Testis (tissue), 3 donors: ENCODE results near the gene EIF1B. TPM values are rescaled to one million over a fixed set of nuclear protein-coding genes. Genes with fewer than 3 reads are reported as not detected.

Experiments used
- DNase-seq: peaks from one replicate; pipeline ENCODE4 v3.0.0-alpha.2; 2019
- H3K27ac ChIP-seq, 2 donors: fragments of 200-600 bp; sonication (generic); one replicate each; pipeline ENCODE4 v1.5.1; 2019
- H3K27me3 ChIP-seq: fragments of 200-600 bp; sonication (generic); one replicate; pipeline ENCODE4 v1.5.1; 2019
- H3K36me3 ChIP-seq: fragments of 200-600 bp; sonication (generic); one replicate; pipeline ENCODE4 v1.5.1; 2017; ENCODE audit warnings: low read depth; ENCODE audit errors: missing control alignments
- H3K4me1 ChIP-seq: fragments of 200-600 bp; sonication (generic); one replicate; pipeline ENCODE4 v1.5.1; 2019
- H3K4me3 ChIP-seq, 2 donors: fragments of 200-600 bp; sonication (generic); one replicate each; pipeline ENCODE4 v1.5.1; 2017 to 2019
- H3K9me3 ChIP-seq: fragments of 200-600 bp; sonication (generic); one replicate; pipeline ENCODE4 v1.5.1; 2017
- POLR2A ChIP-seq: fragments of 450-650 bp; IDR thresholded peaks from one replicate; pipeline ENCODE4 v1.6.1; 2017; ENCODE audit warnings: antibody characterized with exemption, mild to moderate bottlenecking, moderate library complexity
- WGBS, 2 donors: methylation state at CpG; one replicate each; pipeline ENCODE4 v1.1.5; 2018; 5-methylcytosine and 5-hydroxymethylcytosine counted together
- intact Hi-C: fragments of 100-400 bp; cut with DNase I; formaldehyde crosslinking; loops from one replicate; pipeline ENCODE4 v1.15.1; 2023; ENCODE audit warnings: low total_unique reads
- polyA plus RNA-seq: library from polyadenylated mRNA; stranded (reverse); fragments of 350-450 nt; fragmentation: Illumina TruSeq; extraction: RNeasy Lipid Tissue Mini Kit (QIAGEN cat#74804); gene quantifications from one replicate; pipeline ENCODE4 v1.2.3, GENCODE V29; 2014; ENCODE audit warnings: low read depth, low replicate concordance; ENCODE audit not compliant: insufficient read depth
- total RNA-seq, 2 donors: library from RNA; depleted of rRNA; stranded (reverse); fragments of >200 nt; gene quantifications; one replicate each; pipeline ENCODE4 v1.2.3, GENCODE V29; 2016
- TF ChIP-seq, protein P1 (sequence below), 3 experiments: fragments of 450-650 bp in 2 of 3; fragments of 200-600 bp in 1 of 3; sonication (generic) in 1 of 3; IDR thresholded peaks; one replicate each; pipeline ENCODE4 v1.5.1; 2016 to 2019; ENCODE audit warnings: antibody characterized with exemption in 3 of 3, mild to moderate bottlenecking in 2 of 3, moderate library complexity in 1 of 3

EIF1B gene
- total and polyA plus RNA-seq, 3 donors from 2014 or later, result 28.6 to 165 (median 49.6) TPM

DNA sequence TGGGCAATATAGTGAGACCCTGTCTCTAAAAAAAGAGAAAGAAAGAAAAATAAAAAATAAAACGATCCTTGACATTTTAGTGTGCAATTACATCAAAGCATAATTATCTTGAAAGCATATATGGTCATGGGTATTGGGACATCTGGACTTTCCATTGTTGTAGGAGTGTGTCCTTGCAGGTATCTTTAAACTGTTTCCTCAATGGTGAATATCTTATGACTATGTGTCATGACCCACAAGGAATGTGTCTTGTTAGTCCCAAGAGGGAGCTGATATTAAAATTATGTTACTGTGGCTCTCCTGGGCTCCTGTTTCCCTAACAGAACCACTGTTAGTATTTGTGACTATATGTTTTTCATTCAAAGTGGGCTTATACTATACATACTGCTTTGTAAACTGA is 26.6 kb downstream of the EIF1B start:
- intact Hi-C loops, result no loop called here
- Histone ChIP-seq H3K27me3 (no peaks in the 10 kb centered on the region), H3K4me1 (no peaks in the 10 kb centered on the region), H3K4me3 (no peak overlapping the region), H3K9me3 (no peaks in the 10 kb centered on the region), H3K27ac (no peak overlapping the region), H3K36me3 (no peaks in the 10 kb centered on the region)
- no peak for TF ChIP-seq POLR2A
- TF ChIP-seq, protein P1, sequence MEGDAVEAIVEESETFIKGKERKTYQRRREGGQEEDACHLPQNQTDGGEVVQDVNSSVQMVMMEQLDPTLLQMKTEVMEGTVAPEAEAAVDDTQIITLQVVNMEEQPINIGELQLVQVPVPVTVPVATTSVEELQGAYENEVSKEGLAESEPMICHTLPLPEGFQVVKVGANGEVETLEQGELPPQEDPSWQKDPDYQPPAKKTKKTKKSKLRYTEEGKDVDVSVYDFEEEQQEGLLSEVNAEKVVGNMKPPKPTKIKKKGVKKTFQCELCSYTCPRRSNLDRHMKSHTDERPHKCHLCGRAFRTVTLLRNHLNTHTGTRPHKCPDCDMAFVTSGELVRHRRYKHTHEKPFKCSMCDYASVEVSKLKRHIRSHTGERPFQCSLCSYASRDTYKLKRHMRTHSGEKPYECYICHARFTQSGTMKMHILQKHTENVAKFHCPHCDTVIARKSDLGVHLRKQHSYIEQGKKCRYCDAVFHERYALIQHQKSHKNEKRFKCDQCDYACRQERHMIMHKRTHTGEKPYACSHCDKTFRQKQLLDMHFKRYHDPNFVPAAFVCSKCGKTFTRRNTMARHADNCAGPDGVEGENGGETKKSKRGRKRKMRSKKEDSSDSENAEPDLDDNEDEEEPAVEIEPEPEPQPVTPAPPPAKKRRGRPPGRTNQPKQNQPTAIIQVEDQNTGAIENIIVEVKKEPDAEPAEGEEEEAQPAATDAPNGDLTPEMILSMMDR (IDR thresholded peaks at IDR 0.05), result no peak
- whole genome bisulfite sequencing, 2 donors, result 70 to 79% methylated on average over 1 of the region's 1 CpG
- no peak for DNase-seq

DNA sequence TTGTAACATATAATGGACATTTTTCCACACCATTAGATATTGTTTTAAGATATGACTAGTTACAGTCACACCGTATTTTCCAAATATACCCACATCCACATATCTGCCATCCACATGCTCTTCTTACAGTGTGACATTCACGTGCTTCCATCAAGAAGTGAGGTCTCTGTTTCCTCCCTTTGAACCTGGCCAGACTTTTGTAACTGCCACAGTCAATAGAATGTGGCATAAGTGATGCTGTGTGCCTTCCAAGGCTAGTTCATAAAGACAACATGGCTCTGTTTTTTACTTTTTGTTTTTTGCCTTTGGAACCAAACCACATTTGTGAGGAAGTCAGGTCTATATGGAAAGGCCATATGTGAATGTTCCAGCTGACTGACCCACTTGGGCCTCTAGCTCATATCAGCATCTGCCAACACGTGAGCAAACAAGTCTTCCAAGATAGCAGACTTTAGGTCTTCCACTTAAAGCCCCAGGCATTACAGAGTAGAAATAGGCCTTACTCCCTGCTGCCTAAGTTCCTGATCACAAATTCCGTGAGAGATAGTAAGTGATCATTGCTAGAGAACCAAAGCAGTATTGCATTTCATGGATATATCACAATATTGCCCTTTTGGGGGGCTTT is 27.1 kb downstream of the EIF1B start:
- Histone ChIP-seq H3K36me3 (no peaks in the 10 kb centered on the region), H3K9me3 (no peaks in the 10 kb centered on the region), H3K4me1 (no peaks in the 10 kb centered on the region), H3K27ac (no peak overlapping the region), H3K27me3 (no peaks in the 10 kb centered on the region), H3K4me3 (no peak overlapping the region)
- intact Hi-C loops, result no loop called here
- 83 to 90% methylated on average over 4 of the region's 4 CpGs for WGBS, 2 donors
- TF ChIP-seq, protein P1 (IDR thresholded peaks at IDR 0.05), result no peak
- DNase-seq, result no peak

DNA sequence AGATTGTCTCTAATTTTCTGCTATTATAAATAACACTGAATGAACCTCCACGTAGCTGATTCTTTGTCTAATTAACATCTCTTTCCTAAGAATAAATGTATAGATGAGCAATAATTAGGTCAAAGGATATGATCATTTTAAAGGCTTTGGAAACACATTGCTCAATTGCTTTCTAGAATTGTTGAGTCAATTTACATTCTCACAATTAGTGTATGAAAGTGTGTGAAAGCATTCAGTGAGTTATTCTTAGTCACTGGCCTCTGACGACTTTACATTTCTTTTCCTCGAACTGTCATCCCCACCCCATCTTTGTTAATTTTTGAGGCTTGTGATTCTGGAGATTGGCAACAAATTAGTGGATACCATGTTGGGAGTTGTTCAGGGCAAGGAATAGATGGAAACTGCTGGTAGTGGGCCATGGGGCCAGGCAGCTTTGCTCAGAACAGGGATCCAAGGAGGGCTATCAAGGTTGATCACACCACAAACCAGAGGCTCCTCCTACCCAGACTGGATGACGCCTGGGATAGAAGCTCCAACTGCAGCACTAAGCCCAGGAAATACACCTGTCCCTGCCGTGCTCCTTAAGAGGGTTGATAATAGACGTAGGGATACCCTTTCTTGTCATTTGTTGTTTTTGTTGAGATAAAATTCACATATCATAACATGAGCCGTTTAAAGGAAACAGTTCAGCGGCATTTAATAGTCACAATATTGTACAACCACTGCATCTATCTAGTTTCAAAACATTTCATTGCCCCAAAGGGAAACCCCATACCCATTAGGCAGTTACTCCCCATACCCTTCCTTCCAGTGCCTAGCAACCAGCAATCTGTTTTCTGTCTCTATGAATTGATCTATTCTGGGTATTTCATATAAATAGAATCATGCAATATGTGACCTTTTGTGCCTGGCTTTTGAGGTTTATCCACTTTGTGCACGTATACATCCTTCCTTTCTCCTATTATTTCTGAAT is 27.9 kb downstream of the EIF1B start:
- no peaks in the 10 kb centered on the region for H3K36me3 ChIP-seq
- intact Hi-C loops, result no loop called here
- H3K27ac ChIP-seq, result no peak overlapping the region
- H3K4me1 ChIP-seq, result no peaks in the 10 kb centered on the region
- TF ChIP-seq POLR2A, result no peak
- TF ChIP-seq, protein P1 (IDR thresholded peaks at IDR 0.05), result no peak
- no peak overlapping the region for H3K4me3 ChIP-seq
- no peaks in the 10 kb centered on the region for H3K27me3 ChIP-seq
- H3K9me3 ChIP-seq, result no peaks in the 10 kb centered on the region
- DNase-seq, result no peak
- WGBS, 2 donors, result 82 to 84% methylated on average over 9 of the region's 9 CpGs

DNA sequence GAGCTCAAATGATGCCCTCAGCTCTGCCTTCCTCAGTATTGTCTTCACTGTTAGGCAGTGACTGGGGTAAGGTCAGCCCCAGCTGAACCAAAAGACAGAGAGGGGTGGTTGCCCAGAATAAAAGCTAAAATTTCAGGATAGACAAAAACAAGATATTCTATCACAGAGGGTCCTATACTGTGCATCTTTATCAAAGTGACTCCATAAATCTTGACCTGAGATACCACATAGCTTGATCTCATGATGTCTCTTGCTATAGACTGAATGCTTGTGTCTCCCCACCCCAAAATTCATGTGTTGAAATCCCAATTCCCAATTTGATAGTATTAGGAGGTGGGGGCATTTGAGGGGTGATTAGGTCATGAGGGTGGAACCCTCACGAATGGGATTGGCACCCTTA is 30.4 kb downstream of the EIF1B start:
- Histone ChIP-seq H3K4me3 (no peak overlapping the region), H3K9me3 (no peaks in the 10 kb centered on the region), H3K4me1 (no peaks in the 10 kb centered on the region), H3K27me3 (no peaks in the 10 kb centered on the region), H3K27ac (no peak overlapping the region), H3K36me3 (no peaks in the 10 kb centered on the region)
- intact Hi-C loops, result no loop called here
- TF ChIP-seq, protein P1 (IDR thresholded peaks at IDR 0.05), result no peak
- TF ChIP-seq POLR2A, result no peak
- WGBS, 2 donors, result 55 to 90% methylated on average over 1 of the region's 1 CpG
- DNase-seq, result no peak
